AG09309 (cell line): ENCODE results near the gene PPP2R2D.

ENCODE experiments used
- DNase-seq: peaks from one replicate; pipeline ENCODE4 v3.0.0-alpha.2; 2010; ENCODE audit warnings: low read depth
- H3K4me3 ChIP-seq: 2 replicates; pipeline ENCODE4 v1.5.1; 2011; ENCODE audit warnings: mild to moderate bottlenecking, low read depth, low read length, moderate library complexity; ENCODE audit not compliant: control insufficient read depth
- TF ChIP-seq, protein P1 (sequence below): IDR thresholded peaks from 2 replicates; pipeline ENCODE4 v1.5.1; 2011; ENCODE audit warnings: mild to moderate bottlenecking, low read depth, low read length, inconsistent platforms; ENCODE audit not compliant: insufficient read depth, control insufficient read depth; ENCODE audit errors: missing control alignments

PPP2R2D gene

DNA sequence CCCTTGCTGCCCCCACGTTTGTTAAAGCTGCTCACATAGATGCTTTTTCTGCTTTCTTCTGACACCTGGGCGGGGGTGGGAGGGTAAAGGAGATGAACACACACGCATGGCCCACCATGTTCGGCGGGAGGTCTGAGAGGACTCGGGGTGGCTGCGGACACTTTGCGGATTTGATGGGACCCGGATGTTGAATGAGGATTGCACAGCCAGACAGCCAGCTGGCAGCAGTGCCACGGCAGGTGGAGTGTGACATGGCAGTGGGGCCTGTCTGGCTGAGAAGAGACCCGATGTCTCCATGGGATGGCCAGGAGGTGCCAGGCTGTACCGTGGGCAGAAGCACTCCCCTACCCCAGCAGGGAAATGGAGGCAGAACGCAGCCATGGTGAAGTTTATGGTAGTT, 31.2 kb downstream of the PPP2R2D start:
- DNase-seq = no peak
- TF ChIP-seq, protein P1, sequence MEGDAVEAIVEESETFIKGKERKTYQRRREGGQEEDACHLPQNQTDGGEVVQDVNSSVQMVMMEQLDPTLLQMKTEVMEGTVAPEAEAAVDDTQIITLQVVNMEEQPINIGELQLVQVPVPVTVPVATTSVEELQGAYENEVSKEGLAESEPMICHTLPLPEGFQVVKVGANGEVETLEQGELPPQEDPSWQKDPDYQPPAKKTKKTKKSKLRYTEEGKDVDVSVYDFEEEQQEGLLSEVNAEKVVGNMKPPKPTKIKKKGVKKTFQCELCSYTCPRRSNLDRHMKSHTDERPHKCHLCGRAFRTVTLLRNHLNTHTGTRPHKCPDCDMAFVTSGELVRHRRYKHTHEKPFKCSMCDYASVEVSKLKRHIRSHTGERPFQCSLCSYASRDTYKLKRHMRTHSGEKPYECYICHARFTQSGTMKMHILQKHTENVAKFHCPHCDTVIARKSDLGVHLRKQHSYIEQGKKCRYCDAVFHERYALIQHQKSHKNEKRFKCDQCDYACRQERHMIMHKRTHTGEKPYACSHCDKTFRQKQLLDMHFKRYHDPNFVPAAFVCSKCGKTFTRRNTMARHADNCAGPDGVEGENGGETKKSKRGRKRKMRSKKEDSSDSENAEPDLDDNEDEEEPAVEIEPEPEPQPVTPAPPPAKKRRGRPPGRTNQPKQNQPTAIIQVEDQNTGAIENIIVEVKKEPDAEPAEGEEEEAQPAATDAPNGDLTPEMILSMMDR = no peak

DNA sequence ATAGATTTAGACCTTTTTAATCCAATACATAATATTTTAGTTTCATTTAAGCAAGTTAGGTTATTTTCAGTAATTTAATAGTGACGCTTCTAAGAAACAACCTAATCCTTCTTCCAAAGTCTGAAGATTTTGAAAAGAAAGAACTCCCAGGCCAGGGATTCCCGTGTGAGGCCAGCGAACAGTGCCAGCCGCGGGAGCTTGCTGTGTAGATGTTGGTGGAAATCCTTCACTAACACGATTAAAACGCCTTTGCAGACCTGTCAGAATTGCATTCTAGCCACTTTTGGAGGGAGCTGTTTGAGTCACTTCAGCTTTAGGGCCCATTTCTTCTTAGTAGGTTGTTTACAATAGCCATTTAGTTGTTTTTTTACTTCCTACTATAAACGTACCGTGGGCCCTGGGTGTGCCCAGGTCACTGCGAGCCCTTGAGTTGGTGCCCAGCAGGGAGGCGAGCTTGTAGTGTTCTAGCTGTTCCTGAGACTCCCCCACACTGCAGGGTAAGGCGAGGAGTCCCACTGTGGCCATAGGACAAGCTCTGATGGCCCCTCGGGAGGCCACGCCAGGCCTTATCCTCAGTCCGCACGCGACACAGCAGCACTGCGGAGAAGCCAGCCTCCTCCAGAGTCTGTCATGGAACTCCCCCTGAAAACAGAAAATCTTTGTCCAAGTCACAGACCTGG, 32.3 kb downstream of the PPP2R2D start:
- TF ChIP-seq, protein P1 = no peak
- DNase-seq = no peak
- no peak overlapping the region for H3K4me3 ChIP-seq

More for the DNA sequence above, 31.2 kb downstream of the PPP2R2D start:
- H3K4me3 ChIP-seq = no peak overlapping the region

DNA sequence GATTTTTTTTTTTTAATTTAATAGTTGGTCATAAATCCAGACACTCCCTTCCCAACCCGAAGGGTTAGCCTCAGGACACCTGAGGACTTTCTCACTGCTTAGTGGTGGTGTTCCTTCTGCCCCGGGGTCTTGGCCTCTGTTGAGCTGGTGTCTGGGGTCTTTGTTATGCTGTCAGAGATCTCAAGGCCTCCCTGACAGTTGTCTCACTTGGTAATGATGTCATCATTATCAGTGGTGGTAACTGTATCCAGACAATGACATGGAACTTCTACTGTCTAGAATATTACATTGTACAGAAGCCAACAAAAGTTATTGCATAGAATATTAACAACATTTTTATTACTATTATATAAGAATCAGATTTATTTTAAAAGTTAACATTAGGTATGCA, 32.9 kb downstream of the PPP2R2D start:
- TF ChIP-seq, protein P1 = no peak
- no peak for DNase-seq
- H3K4me3 ChIP-seq = no peak overlapping the region

DNA sequence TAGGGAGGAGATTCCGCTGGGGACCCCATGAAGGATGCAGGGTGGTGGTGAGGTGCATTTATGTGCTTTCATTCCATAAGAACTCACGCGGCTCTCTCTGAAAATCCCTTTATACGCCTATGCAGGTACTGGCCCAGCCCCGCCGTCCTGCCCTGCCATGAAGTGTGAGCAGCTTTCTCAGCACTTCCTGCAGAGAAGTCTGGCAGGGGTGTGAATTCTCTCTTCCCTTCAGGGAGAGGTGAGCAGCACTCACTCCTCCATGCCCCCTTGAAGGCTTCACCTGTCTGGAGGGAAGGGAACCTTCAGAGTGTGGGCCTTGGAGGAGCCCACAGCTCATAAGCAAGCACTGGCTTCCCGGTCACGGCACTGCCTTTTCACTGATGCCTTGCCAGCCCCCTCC, 34.0 kb downstream of the PPP2R2D start:
- no peak for DNase-seq
- H3K4me3 ChIP-seq = no peak overlapping the region
- TF ChIP-seq, protein P1 = no peak

DNA sequence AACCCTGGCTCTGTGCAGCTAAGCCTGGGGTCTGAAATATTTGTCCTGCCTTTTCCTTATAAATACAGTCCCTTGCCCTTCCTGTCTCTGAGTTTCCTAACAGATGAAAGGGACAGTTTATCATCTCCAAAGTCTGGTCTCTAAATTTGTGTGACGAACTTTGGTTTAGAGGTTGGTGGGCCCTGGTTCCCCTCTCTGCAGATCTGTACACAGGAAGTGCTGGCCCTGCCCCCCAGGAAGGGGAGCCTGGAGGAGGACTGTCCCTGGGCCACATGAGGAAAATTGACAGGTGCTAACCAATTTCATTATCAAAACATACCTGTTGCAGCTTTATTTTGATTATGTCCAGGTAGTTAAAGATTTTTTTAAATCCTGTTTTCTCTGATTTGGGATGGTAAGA, 34.5 kb downstream of the PPP2R2D start:
- TF ChIP-seq, protein P1 = no peak

DNA sequence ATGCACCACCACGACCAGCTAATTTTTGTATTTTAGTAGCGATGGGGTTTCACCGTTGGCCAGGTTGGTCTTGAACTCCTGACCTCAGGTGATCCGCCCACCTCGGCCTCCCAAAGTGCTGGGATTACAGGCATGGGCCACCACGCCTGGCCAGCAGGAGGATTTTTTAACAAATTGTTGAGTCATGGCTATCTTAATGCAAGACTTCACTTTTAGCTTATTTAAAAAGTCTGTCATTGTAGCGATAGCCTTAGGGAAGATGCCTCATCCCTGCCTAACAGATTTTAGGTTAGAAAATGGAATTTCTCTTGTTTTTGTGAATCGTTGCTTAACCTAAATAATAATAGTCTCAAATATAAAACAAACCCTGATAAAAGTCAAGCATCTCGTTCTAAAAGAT, 35.5 kb downstream of the PPP2R2D start:
- no peak overlapping the region for H3K4me3 ChIP-seq
- DNase-seq = no peak
- TF ChIP-seq, protein P1 = no peak

More for the DNA sequence above, 34.5 kb downstream of the PPP2R2D start:
- no peak overlapping the region for H3K4me3 ChIP-seq
- DNase-seq = no peak
